B cell (primary cell): Measurements from ENCODE around the gene CACNA1D. TPM values are rescaled to one million over a fixed set of nuclear protein-coding genes. Genes with fewer than 3 reads are reported as not detected.

ENCODE experiments used
- ATAC-seq: fragments of 200-7000 bp; cut with Tn5 transposase; one replicate; pipeline ENCODE4 v1.10.0; 2021; ENCODE audit warnings: low read depth, mild to moderate bottlenecking, moderate number of reproducible peaks, moderate library complexity
- CTCF ChIA-PET: fragments of 350-600 bp; sonication (Branson Sonifier 250); formaldehyde crosslinking; loops from one replicate; lab custom pipeline; 2021; ENCODE audit warnings: antibody characterized with exemption, inconsistent platforms; lab: Charles Lee
- POLR2A ChIA-PET: fragments of 350-600 bp; sonication (Branson Sonifier 250); formaldehyde crosslinking; loops from one replicate; lab custom pipeline; 2021; ENCODE audit warnings: antibody characterized with exemption; lab: Charles Lee
- DNase-seq: peaks from one replicate; pipeline ENCODE4 v3.0.0; 2013
- H2AFZ ChIP-seq: 2 replicates; pipeline ENCODE4 v1.6.1; 2012; ENCODE audit warnings: mild to moderate bottlenecking, low read depth, low read length; ENCODE audit not compliant: insufficient read depth, poor library complexity, severe bottlenecking
- H3K27ac ChIP-seq, 2 donors: 1 replicate in 1 of 2; 2 replicates in 1 of 2; pipeline ENCODE4 v1.5.1; 2012 to 2013; ENCODE audit warnings: low read length in 2 of 2, mild to moderate bottlenecking in 2 of 2, moderate library complexity in 1 of 2
- H3K27me3 ChIP-seq, 4 experiments: fragments of 200-600 bp in 1 of 4; sonication (generic) in 1 of 4; replicated peaks in 1 of 4; 1 replicate in 2 of 4; 2 replicates in 2 of 4; pipeline versions ENCODE4 v1.6.1 to v1.7.0; 2013 to 2016; ENCODE audit warnings: low read length in 3 of 4, mild to moderate bottlenecking in 2 of 4, mixed read lengths in 1 of 4, moderate library complexity in 1 of 4; ENCODE audit not compliant: insufficient read depth in 4 of 4, control insufficient read depth in 3 of 4; ENCODE audit errors: control extremely low read depth in 1 of 4
- H3K36me3 ChIP-seq, 2 experiments: replicated peaks in 1 of 2; 1 replicate in 1 of 2; 2 replicates in 1 of 2; pipeline versions ENCODE4 v1.6.1 to v1.7.1; 2013; ENCODE audit warnings: low read length in 1 of 2; ENCODE audit not compliant: insufficient read depth in 2 of 2, control insufficient read depth in 1 of 2; ENCODE audit errors: control extremely low read depth in 1 of 2, extremely low read depth in 1 of 2
- H3K4me1 ChIP-seq, 2 donors: fragments of 200-600 bp in 1 of 2; sonication (generic) in 1 of 2; 1 replicate in 1 of 2; 2 replicates in 1 of 2; pipeline versions ENCODE4 v1.5.1 to v1.6.1; 2013 to 2017; ENCODE audit warnings: low read length in 2 of 2; ENCODE audit not compliant: control insufficient read depth in 2 of 2, insufficient read depth in 2 of 2
- H3K4me2 ChIP-seq: replicated peaks from 2 replicates; pipeline ENCODE3; 2012; ENCODE audit warnings: mild to moderate bottlenecking, low read depth, low read length; ENCODE audit not compliant: poor library complexity, severe bottlenecking
- H3K4me3 ChIP-seq, 5 experiments: fragments of 200-600 bp in 1 of 5; sonication (generic) in 1 of 5; 1 replicate in 3 of 5; 2 replicates in 2 of 5; pipeline versions ENCODE4 v1.5.1 to v1.7.0; 2011 to 2016; ENCODE audit warnings: low read length in 4 of 5, mild to moderate bottlenecking in 4 of 5, low read depth in 2 of 5, control low read depth in 1 of 5, moderate library complexity in 1 of 5; ENCODE audit not compliant: insufficient read depth in 1 of 5; ENCODE audit errors: control extremely low read depth in 1 of 5, extremely low read depth in 1 of 5
- H3K79me2 ChIP-seq: fragments of 200-600 bp; sonication (generic); one replicate; pipeline ENCODE4 v1.6.0; 2016; ENCODE audit warnings: low read length; ENCODE audit not compliant: control insufficient read depth, insufficient read depth
- H3K9ac ChIP-seq: fragments of 200-600 bp; sonication (generic); 2 replicates; pipeline ENCODE4 v1.6.1; 2017; ENCODE audit warnings: mild to moderate bottlenecking, low read length, moderate library complexity
- H3K9me3 ChIP-seq, 3 donors: one replicate each; pipeline versions ENCODE4 v1.6.1 to v1.7.1; 2013; ENCODE audit warnings: low read length in 2 of 3; ENCODE audit not compliant: control insufficient read depth in 2 of 3, insufficient read depth in 1 of 3; ENCODE audit errors: control extremely low read depth in 1 of 3
- H4K20me1 ChIP-seq: 2 replicates; pipeline ENCODE4 v1.6.0; 2012; ENCODE audit warnings: mild to moderate bottlenecking, low read length; ENCODE audit not compliant: insufficient read depth, control insufficient read depth, poor library complexity, severe bottlenecking
- H3K27ac Mint-ChIP-seq: one replicate; pipeline ENCODE4 v1.8.0; 2021; ENCODE audit warnings: mixed read lengths
- H3K27me3 Mint-ChIP-seq: one replicate; pipeline ENCODE4 v1.8.0; 2021; ENCODE audit warnings: mixed read lengths
- H3K4me1 Mint-ChIP-seq: one replicate; pipeline ENCODE4 v1.8.0; 2021; ENCODE audit warnings: mixed read lengths
- H3K4me3 Mint-ChIP-seq: one replicate; pipeline ENCODE4 v1.8.0; 2021; ENCODE audit warnings: mixed read lengths
- H3K9me3 Mint-ChIP-seq: one replicate; pipeline ENCODE4 v1.8.0; 2022; ENCODE audit warnings: mixed read lengths; ENCODE audit not compliant: insufficient read depth
- EZH2 ChIP-seq: IDR thresholded peaks from 2 replicates; pipeline ENCODE4 v1.6.1; 2012; ENCODE audit warnings: borderline replicate concordance, low read depth, mild to moderate bottlenecking, moderate library complexity, low read length; ENCODE audit not compliant: insufficient read depth, poor library complexity, severe bottlenecking
- WGBS: methylation state at CpG from one replicate; pipeline ENCODE4 v1.1.5; 2013; ENCODE audit warnings: missing lambda C conversion rate; ENCODE audit not compliant: insufficient coverage; 5-methylcytosine and 5-hydroxymethylcytosine counted together
- intact Hi-C: fragments of 100-400 bp; cut with micrococcal nuclease; formaldehyde crosslinking; loops from one replicate; pipeline ENCODE4 v1.10.0; 2022
- polyA plus RNA-seq: library from polyadenylated mRNA; depleted of rRNA; stranded (reverse); fragments of >200 nt; gene quantifications from 2 replicates; pipeline ENCODE4 v1.2.3, GENCODE V29; 2012
- total RNA-seq, 2 donors: library from RNA; stranded (reverse); fragments of 120-200 nt in 1 of 2; gene quantifications; 1 replicate in 1 of 2; 2 replicates in 1 of 2; pipeline versions ENCODE4 v1.2.3 to v1.2.4, GENCODE V29; 2013 to 2022
- TF ChIP-seq, protein P1 (sequence below): fragments of 200-600 bp; IDR thresholded peaks from one replicate; pipeline ENCODE4 v1.8.0; 2022; ENCODE audit warnings: antibody characterized with exemption, mild to moderate bottlenecking

Gene CACNA1D
- total and polyA plus RNA-seq, 2 donors (not counting 1 experiment from before 2014, with no cell fraction given): 0.06 to 0.07 TPM

DNA sequence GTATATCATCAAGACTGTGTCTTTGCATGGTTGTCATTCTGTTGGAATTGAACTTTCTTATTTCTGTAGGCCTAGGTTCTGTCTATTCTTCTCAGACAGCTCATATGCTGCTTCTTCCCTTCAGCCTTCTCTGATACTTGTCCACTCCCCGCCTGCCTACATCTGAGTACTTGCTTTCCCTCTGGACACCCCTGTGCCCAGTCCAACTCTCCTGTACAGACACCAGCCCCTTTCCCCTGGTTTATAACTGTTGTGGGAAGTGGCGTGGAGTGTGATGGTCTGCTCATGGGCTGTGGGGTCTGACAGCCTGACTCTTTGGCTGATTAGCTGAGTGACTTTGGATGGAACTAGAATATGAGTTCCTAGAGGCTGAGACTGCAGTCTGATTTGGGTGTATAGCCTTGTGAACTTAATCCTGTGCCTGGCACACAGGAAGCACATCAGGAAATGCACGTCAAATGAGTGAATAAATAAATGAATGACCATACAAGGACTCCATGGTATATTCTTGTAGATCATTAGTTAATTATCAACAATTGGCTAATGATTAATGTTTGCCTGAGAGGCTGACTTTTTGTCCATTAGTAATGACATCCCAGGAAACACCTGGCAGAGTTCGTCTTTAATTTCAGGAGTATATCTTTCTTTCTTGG is 11.8 kb downstream of the CACNA1D start:
- CTCF ChIA-PET: no interaction called here
- H3K27me3 Mint-ChIP-seq: peaks cover 38% of the 10 kb centered on the region

DNA sequence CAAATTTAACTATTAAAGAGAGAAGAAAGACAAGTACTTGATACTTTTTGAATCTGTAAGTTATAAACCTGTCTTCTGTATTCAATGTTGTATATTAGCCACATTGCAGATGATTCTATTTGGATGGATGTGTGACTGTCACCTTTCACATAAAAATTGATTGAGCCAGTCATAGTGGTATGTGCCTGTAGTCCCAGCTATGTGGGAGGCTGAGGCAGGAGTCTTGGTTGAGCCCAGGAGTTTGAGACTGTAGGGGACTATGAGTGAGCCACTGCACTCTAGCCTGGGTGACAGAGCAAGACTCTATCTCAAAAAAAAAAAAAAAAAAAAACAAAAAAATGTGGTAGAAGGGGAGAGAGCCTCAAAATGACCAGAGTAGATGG is 12.3 kb downstream of the CACNA1D start:
- no peaks in the 10 kb centered on the region for H3K9me3 ChIP-seq
- H3K4me1 ChIP-seq: no peaks in the 10 kb centered on the region
- no peak for TF ChIP-seq EZH2
- TF ChIP-seq, protein P1, sequence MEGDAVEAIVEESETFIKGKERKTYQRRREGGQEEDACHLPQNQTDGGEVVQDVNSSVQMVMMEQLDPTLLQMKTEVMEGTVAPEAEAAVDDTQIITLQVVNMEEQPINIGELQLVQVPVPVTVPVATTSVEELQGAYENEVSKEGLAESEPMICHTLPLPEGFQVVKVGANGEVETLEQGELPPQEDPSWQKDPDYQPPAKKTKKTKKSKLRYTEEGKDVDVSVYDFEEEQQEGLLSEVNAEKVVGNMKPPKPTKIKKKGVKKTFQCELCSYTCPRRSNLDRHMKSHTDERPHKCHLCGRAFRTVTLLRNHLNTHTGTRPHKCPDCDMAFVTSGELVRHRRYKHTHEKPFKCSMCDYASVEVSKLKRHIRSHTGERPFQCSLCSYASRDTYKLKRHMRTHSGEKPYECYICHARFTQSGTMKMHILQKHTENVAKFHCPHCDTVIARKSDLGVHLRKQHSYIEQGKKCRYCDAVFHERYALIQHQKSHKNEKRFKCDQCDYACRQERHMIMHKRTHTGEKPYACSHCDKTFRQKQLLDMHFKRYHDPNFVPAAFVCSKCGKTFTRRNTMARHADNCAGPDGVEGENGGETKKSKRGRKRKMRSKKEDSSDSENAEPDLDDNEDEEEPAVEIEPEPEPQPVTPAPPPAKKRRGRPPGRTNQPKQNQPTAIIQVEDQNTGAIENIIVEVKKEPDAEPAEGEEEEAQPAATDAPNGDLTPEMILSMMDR: no peak
- ChIA-PET CTCF (no interaction called here), POLR2A (no interaction called here)
- H3K27me3 ChIP-seq: peaks cover 0 to 10% (median 4%) of the 10 kb centered on the region in 4 experiments
- H4K20me1 ChIP-seq: no peaks in the 10 kb centered on the region
- H3K79me2 ChIP-seq: no peaks in the 10 kb centered on the region
- H3K27ac ChIP-seq: no peak overlapping the region
- H3K27me3 Mint-ChIP-seq: peaks cover 38% of the 10 kb centered on the region
- intact Hi-C loops: no loop called here
- no peaks in the 10 kb centered on the region for H3K4me1 Mint-ChIP-seq
- no peak overlapping the region for H3K4me3 ChIP-seq
- ATAC-seq (no peak), DNase-seq (no peak)
- H3K9me3 Mint-ChIP-seq: no peaks in the 10 kb centered on the region
- no peak overlapping the region for H3K9ac ChIP-seq
- no peak overlapping the region for H3K27ac Mint-ChIP-seq
- no peak overlapping the region for H2AFZ ChIP-seq
- no peak overlapping the region for H3K4me3 Mint-ChIP-seq
- no peak overlapping the region for H3K4me2 ChIP-seq
- H3K36me3 ChIP-seq: no peaks in the 10 kb centered on the region

More for the DNA sequence above, 11.8 kb downstream of the CACNA1D start:
- no peaks in the 10 kb centered on the region for H4K20me1 ChIP-seq
- no peak overlapping the region for H3K27ac Mint-ChIP-seq
- H3K79me2 ChIP-seq: no peaks in the 10 kb centered on the region
- ATAC-seq: no peak
- no peak overlapping the region for H3K9ac ChIP-seq
- no peak overlapping the region for H3K4me3 Mint-ChIP-seq
- no peaks in the 10 kb centered on the region for H3K9me3 ChIP-seq
- H3K27me3 ChIP-seq: peaks cover 0 to 11% (median 5%) of the 10 kb centered on the region in 4 experiments
- no peak overlapping the region for H3K4me2 ChIP-seq
- H2AFZ ChIP-seq: no peak overlapping the region
- DNase-seq: no peak
- no peaks in the 10 kb centered on the region for H3K4me1 Mint-ChIP-seq
- intact Hi-C loops: no loop called here
- POLR2A ChIA-PET: no interaction called here
- H3K4me1 ChIP-seq: no peaks in the 10 kb centered on the region
- H3K4me3 ChIP-seq: no peak overlapping the region
- no peak overlapping the region for H3K27ac ChIP-seq
- TF ChIP-seq, protein P1: no peak
- TF ChIP-seq EZH2: no peak
- H3K36me3 ChIP-seq: no peaks in the 10 kb centered on the region
- WGBS: no CpG with 5 or more reads among the region's 4 CpGs
- H3K9me3 Mint-ChIP-seq: no peaks in the 10 kb centered on the region
